Stimulated activated CD8-positive, alpha-beta memory T cell treated with anti-CD3 and anti-CD28 coated beads, Interleukin-12 subunit alpha, Interleukin-12 subunit beta, amount 100 ng/mL, for 1 hour (primary cell): ENCODE results near the gene ENAM.
"Not testable (repeated sequence)": the region's sequence is repeated elsewhere in the genome, so short reads cannot be mapped to it uniquely, and the experiment has no call there.

Experiments
- DNase-seq: peaks from one replicate; pipeline ENCODE4 v3.0.0-alpha.2; 2020; ENCODE audit warnings: low read depth

Gene ENAM

GRCh38 chr4:70680934-70681333, 52.4 kb downstream of the ENAM start:
- DNase-seq: no peak

GRCh38 chr4:70681704-70682103, 53.2 kb downstream of the ENAM start:
- no peak for DNase-seq

GRCh38 chr4:70682142-70682541, 53.6 kb downstream of the ENAM start:
- DNase-seq: not testable (repeated sequence)

GRCh38 chr4:70687392-70687791, 58.8 kb downstream of the ENAM start:
- DNase-seq: no peak

- peak; percentile 84 for DNase-seq
These were observed 59.6 kb downstream of the ENAM start, which contains the start of gene UTP3 for GRCh38 chr4:70687821-70688794. Gene UTP3, plus strand, starts transcription at chr4:70688532. Its CDS starts 146 bp downstream, at chr4:70688678.

- no peak for DNase-seq
These were observed 60.3 kb downstream of the ENAM start for GRCh38 chr4:70688795-70689231.

- DNase-seq: no peak
These were observed 63.1 kb downstream of the ENAM start for GRCh38 chr4:70691661-70692060.

GRCh38 chr4:70694633-70695032, 66.1 kb downstream of the ENAM start:
- not testable (repeated sequence) for DNase-seq
